ENCODE data around the gene LENG9. TPM values are rescaled to one million over a fixed set of nuclear protein-coding genes. Genes with fewer than 3 reads are reported as not detected.
"Not testable (repeated sequence)": the region's sequence is repeated elsewhere in the genome, so short reads cannot be mapped to it uniquely, and the experiment has no call there.

LENG9 gene
- total RNA-seq = 1 to 10 TPM; 4.3 to 5.5 TPM

DNA sequence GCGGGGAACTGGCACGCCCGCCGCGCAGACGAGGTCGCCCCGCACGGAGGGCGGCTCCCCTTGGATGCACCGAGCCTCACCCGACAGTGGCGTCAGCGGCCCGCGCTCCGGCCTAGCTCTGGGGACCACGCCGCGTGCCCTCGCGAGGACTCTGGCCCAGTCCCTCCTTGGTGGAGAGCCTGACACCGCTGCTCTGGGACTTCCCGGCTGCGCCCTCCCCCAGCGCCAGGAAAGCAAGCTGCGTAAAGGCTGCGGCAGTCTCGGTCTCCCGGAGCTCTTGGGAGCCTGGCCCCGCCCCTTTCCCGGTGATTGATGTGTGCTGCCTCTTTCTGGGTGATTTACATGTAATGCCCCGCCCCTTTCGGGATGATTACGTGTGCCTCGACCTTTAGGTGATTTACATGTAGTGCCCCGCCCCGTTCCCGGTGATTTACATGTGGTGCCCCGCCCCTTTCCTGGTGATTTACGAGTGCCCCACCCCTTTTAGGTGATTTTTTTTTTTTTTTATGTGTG lies at the start of gene LENG9:
Gene LENG9, minus strand, starts transcription at position 248 of the 513 bp plus-strand sequence. CDS start 252 bp downstream, outside the sequence.
- DNase-seq = peak; percentile 100

DNA sequence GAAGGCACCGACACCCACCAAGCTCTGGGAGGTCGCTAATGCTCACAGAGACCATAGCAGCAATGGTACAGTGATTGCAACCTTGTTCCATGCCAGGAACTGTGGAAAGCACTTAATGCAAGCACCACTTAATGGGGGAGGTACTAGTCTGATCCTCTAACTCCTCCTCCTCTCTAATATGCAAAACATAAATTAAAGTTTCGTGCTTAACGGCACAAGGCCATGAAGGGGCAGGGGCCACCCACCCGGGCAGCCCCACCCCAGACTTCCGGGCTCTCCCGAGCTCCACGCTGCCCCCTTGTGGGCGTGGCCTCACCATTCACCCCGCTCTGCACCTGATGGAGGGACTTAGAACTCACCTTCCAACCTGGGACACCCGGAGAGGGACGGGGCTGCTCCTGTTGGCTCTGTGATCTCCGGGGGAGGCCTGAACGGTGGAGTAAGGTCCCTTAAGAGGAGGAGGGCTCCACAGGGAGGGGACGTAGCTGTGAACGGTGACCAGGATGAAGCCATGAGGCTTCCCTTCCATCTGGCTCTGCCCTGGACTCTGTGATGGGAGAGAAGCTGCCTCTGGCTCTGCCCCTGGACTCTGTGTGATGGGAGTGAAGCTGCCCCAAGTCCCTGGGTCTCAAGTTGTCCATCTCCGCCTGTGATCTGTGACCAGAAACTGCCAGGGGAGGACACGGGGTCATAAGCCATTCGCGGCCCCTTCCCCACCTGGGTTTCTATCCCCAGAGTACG lies 45.8 kb upstream of the LENG9 start:
- DNase-seq; intact Hi-C loops (cut with micrococcal nuclease); H3K27ac Mint-ChIP-seq; H3K9me3 Mint-ChIP-seq; H3K36me3 Mint-ChIP-seq (ENCODE audit: low read depth); CTCF ChIA-PET; POLR2A ChIA-PET; H3K4me3 Mint-ChIP-seq: not testable (repeated sequence)
- Mint-ChIP-seq H3K4me1 (ENCODE audit: low read depth) (peaks cover 16% of the 10 kb centered on the region), H3K27me3 (peaks cover 18% of the 10 kb centered on the region)
- ATAC-seq = peak; percentile 90

More for the DNA sequence above, at the start of gene LENG9:
- POLR2A ChIA-PET = interaction anchor here (0.8 to 3.3 kb wide), 4 partner anchors 9 to 263 kb away, joined by 4 to 38 read pairs (median 4); partner anchors contain the start of genes LENG8 and RPS9
- Mint-ChIP-seq H3K4me1 (ENCODE audit: low read depth) (peaks cover 26% of the 10 kb centered on the region), H3K4me3 (peak within 1 kb of the TSS; percentile 82), H3K27ac (peak within 1 kb of the TSS; percentile 88), H3K27me3 (peaks cover under 1% of the 10 kb centered on the region), H3K9me3 (no peaks in the 10 kb centered on the region), H3K36me3 (ENCODE audit: low read depth) (peaks cover 23% of the 10 kb centered on the region)
- TF ChIP-seq, protein P1, sequence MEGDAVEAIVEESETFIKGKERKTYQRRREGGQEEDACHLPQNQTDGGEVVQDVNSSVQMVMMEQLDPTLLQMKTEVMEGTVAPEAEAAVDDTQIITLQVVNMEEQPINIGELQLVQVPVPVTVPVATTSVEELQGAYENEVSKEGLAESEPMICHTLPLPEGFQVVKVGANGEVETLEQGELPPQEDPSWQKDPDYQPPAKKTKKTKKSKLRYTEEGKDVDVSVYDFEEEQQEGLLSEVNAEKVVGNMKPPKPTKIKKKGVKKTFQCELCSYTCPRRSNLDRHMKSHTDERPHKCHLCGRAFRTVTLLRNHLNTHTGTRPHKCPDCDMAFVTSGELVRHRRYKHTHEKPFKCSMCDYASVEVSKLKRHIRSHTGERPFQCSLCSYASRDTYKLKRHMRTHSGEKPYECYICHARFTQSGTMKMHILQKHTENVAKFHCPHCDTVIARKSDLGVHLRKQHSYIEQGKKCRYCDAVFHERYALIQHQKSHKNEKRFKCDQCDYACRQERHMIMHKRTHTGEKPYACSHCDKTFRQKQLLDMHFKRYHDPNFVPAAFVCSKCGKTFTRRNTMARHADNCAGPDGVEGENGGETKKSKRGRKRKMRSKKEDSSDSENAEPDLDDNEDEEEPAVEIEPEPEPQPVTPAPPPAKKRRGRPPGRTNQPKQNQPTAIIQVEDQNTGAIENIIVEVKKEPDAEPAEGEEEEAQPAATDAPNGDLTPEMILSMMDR (IDR thresholded peaks at IDR 0.05) = no peak
- CTCF ChIA-PET = no interaction called here
- ATAC-seq = peak; percentile 73
- intact Hi-C loops (cut with micrococcal nuclease) = no loop called here

DNA sequence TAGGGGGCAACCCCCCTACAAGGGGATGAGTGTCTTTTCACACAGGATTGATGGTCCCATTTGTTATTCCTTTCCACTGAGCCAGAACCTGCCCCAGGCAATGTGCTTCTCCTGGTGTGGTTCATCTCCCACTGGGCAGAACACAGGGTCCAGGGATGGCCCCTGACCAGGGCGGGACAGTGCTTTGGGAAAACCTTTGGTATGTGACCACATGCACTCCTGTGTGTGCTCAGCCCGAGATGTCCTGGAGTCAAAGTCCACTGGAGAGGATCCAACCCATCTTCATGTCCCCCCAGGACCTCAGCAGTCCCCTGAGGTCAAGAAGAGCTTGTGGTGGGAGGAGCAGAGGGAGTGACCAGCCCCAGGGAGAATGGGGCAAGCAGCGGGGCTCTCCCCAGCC lies 44.9 kb upstream of the LENG9 start:
- CTCF ChIA-PET; H3K4me3 Mint-ChIP-seq; POLR2A ChIA-PET; DNase-seq; ATAC-seq; intact Hi-C loops (cut with micrococcal nuclease); H3K27ac Mint-ChIP-seq; H3K9me3 Mint-ChIP-seq; H3K36me3 Mint-ChIP-seq (ENCODE audit: low read depth): not testable (repeated sequence)
- Mint-ChIP-seq H3K27me3 (peaks cover 18% of the 10 kb centered on the region), H3K4me1 (ENCODE audit: low read depth) (peaks cover 16% of the 10 kb centered on the region)

DNA sequence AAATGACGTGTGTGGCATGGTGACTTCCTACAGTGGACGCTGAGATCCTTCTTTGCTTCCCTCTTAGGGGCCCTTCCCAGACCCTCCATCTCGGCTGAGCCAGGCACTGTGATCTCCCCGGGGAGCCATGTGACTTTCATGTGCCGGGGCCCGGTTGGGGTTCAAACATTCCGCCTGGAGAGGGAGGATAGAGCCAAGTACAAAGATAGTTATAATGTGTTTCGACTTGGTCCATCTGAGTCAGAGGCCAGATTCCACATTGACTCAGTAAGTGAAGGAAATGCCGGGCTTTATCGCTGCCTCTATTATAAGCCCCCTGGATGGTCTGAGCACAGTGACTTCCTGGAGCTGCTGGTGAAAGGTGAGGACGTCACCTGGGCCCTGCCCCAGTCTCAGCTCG lies 44.2 kb upstream of the LENG9 start:
- Mint-ChIP-seq H3K4me3 (no peak overlapping the region), H3K36me3 (ENCODE audit: low read depth) (no peaks in the 10 kb centered on the region), H3K27me3 (peaks cover 18% of the 10 kb centered on the region), H3K27ac (no peak overlapping the region), H3K4me1 (ENCODE audit: low read depth) (peaks cover 16% of the 10 kb centered on the region), H3K9me3 (no peaks in the 10 kb centered on the region)
- intact Hi-C loops (cut with micrococcal nuclease) = no loop called here
- no peak for DNase-seq
- CTCF ChIA-PET = no interaction called here
- TF ChIP-seq, protein P1 (IDR thresholded peaks at IDR 0.05) = no peak
- no peak for ATAC-seq
- POLR2A ChIA-PET = no interaction called here

DNA sequence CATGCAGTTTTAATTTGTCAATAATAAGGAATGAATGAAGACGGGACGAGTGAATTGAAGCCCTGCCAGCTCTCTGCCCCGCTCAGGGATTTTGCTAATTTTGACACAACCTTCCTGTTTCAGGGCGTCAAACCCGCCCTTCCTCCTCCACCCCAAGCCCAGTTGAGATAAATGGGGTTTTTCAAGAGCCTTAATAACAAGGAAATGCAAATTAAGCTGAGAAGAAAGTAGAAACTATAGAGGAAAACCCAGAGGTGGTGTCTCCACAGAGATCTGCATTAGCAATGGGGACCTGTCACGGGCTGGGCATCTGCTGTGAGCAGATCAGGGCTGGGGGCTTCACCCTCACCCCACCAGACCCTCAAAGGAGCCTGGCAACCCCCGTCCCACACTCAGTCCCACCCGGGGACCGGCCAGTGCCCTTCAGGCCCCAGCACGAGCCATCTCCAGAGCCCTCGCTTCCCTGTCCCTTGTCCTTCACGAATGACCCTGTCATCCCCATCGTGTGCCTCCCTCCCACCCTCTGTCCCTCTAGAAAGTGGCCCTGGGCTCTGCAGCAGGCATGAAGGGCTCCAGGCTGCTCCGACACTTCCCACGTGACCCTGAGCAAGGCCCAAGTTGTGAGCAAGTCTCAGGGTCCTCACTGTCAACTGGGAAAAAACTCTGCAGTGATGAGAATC lies 43.6 kb upstream of the LENG9 start:
- POLR2A ChIA-PET; H3K36me3 Mint-ChIP-seq (ENCODE audit: low read depth); DNase-seq; intact Hi-C loops (cut with micrococcal nuclease); H3K27ac Mint-ChIP-seq; H3K9me3 Mint-ChIP-seq; H3K4me3 Mint-ChIP-seq: not testable (repeated sequence)
- ATAC-seq = peak; percentile 59
- H3K4me1 Mint-ChIP-seq (ENCODE audit: low read depth) = peaks cover 22% of the 10 kb centered on the region
- CTCF ChIA-PET = interaction anchor here (1.2 to 1.4 kb wide), 2 partner anchors 25 to 26 kb away, joined by 3 to 4 read pairs; no protein-coding TSS in a partner anchor
- peaks cover 19% of the 10 kb centered on the region for H3K27me3 Mint-ChIP-seq

DNA sequence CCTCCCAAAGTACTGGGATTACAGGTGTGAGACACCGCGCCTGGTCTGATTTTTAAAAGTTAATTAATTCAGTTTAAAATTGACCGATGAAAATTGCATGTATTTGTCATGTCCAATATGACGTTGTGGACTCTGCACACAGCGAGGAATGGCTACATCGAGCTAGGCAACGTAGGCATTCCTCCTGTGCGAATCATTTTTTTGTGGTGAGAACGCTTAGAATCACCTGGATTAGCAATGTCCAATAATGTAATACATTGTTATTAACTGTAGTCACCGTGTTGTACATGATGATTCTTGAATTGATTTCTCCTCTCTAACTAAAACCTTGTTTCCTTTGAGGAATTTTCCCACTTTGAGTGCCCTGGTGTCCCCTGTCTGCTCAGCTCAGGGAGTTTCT lies 42.5 kb upstream of the LENG9 start:
- Mint-ChIP-seq H3K9me3 (no peaks in the 10 kb centered on the region), H3K27ac (no peak overlapping the region), H3K27me3 (peaks cover 20% of the 10 kb centered on the region), H3K4me1 (ENCODE audit: low read depth) (peaks cover 22% of the 10 kb centered on the region), H3K36me3 (ENCODE audit: low read depth) (no peaks in the 10 kb centered on the region), H3K4me3 (no peak overlapping the region)
- DNase-seq = no peak
- intact Hi-C loops (cut with micrococcal nuclease) = no loop called here
- POLR2A ChIA-PET = no interaction called here
- TF ChIP-seq, protein P1 (IDR thresholded peaks at IDR 0.05) = no peak
- no peak for ATAC-seq
- CTCF ChIA-PET = interaction anchor here (1.2 to 1.4 kb wide), 3 partner anchors 24 to 169 kb away, joined by 3 to 4 read pairs (median 3); no protein-coding TSS in a partner anchor

DNA sequence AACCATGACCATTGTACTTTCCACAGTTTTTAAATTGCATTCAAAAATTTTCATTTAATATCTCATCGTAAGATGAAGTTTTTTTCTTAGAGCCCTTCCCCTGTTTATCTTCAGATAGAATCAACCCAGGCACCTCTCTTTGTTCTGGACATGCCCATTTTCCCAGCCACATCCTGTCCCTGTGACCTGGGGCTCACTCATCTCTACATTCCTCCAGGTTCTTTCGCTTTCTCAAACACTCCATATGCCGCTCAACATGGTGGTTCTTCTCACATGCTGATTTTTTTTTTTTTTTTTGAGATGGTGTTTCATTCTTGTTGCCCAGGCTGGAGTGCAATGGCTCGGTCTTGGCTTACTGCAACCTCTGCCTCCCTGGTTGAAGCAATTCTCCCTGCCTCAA lies 42.0 kb upstream of the LENG9 start:
- POLR2A ChIA-PET; H3K36me3 Mint-ChIP-seq (ENCODE audit: low read depth); ATAC-seq; H3K27ac Mint-ChIP-seq; H3K4me3 Mint-ChIP-seq; H3K9me3 Mint-ChIP-seq; DNase-seq; intact Hi-C loops (cut with micrococcal nuclease): not testable (repeated sequence)
- Mint-ChIP-seq H3K4me1 (ENCODE audit: low read depth) (peaks cover 22% of the 10 kb centered on the region), H3K27me3 (peaks cover 23% of the 10 kb centered on the region)
- CTCF ChIA-PET = interaction anchor here (1.2 to 1.4 kb wide), 2 partner anchors 24 to 170 kb away, joined by 3 read pairs; no protein-coding TSS in a partner anchor

All from activated CD8-positive, alpha-beta T cell treated with anti-CD3 and anti-CD28 coated beads for 36 hours (primary cell).